Measurements from ENCODE around the gene PRKN.

PRKN gene

GRCh38 chr6:161523362-161523761 is 1204.2 kb downstream of the PRKN start (continued):
- TF ChIP-seq ZNF488 (tag by site-specific recombination; IDR thresholded peaks at IDR 0.05) (no peak), ZNF549 (tag by site-specific recombination; IDR thresholded peaks at IDR 0.05) (no peak), ZNF175 (tag by site-specific recombination; IDR thresholded peaks at IDR 0.05) (no peak)

- CTCF ChIA-PET = no interaction called here
These were observed 1205.3 kb downstream of the PRKN start for GRCh38 chr6:161522276-161522675.

More at GRCh38 chr6:161522276-161522675, 1205.3 kb downstream of the PRKN start:
- POLR2A ChIA-PET = no interaction called here
- Histone ChIP-seq H3K36me3 (ENCODE audit: control insufficient read depth in 2 of 2, insufficient read depth in 1 of 2, low read length in 2 of 2) (no peaks in the 10 kb centered on the region), H3K4me3 (ENCODE audit: low read depth, low read length) (no peak overlapping the region), H3K9me3 (ENCODE audit: control insufficient read depth, insufficient read depth, low read depth, low read length) (no peaks in the 10 kb centered on the region), H3K27ac (ENCODE audit: extremely low read depth, low read depth, low read length) (no peak overlapping the region), H3K4me1 (ENCODE audit: control insufficient read depth, insufficient read depth, low read length) (no peaks in the 10 kb centered on the region)
- TF ChIP-seq ZNF639 (tag by site-specific recombination; IDR thresholded peaks at IDR 0.05) (no peak), ZNF121 (tag by site-specific recombination; IDR thresholded peaks at IDR 0.05) (no peak), ZIC2 (tag by site-specific recombination; IDR thresholded peaks at IDR 0.05) (no peak), BCL6B (tag by site-specific recombination; IDR thresholded peaks at IDR 0.05) (no peak), ZNF148 (tag by site-specific recombination; IDR thresholded peaks at IDR 0.05; ENCODE audit: borderline replicate concordance) (no peak), ZNF585B (tag by site-specific recombination; IDR thresholded peaks at IDR 0.05) (no peak), AEBP2 (tag by site-specific recombination; IDR thresholded peaks at IDR 0.05; ENCODE audit: borderline replicate concordance) (no peak), ZNF514 (tag by site-specific recombination; IDR thresholded peaks at IDR 0.05) (no peak), ZBTB6 (tag by site-specific recombination; IDR thresholded peaks at IDR 0.05) (no peak), BCL11A (tag by site-specific recombination; IDR thresholded peaks at IDR 0.05; ENCODE audit: low read depth) (no peak), ZNF335 (tag by site-specific recombination; conservative IDR thresholded peaks at IDR 0.05) (no peak), OSR2 (tag by site-specific recombination; IDR thresholded peaks at IDR 0.05) (no peak), ZNF2 (tag by site-specific recombination; IDR thresholded peaks at IDR 0.05) (no peak), ZNF692 (tag by site-specific recombination; IDR thresholded peaks at IDR 0.05) (no peak), ZNF266 (tag by site-specific recombination; IDR thresholded peaks at IDR 0.05; ENCODE audit: low read depth) (no peak), PRDM4 (tag by site-specific recombination; IDR thresholded peaks at IDR 0.05) (no peak), MEIS1 (CRISPR knock-in tag; IDR thresholded peaks at IDR 0.05; ENCODE audit: borderline replicate concordance) (no peak), ZNF423 (tag by site-specific recombination; IDR thresholded peaks at IDR 0.05) (no peak), ZSCAN5A (tag by site-specific recombination; IDR thresholded peaks at IDR 0.05) (no peak)
